A673 (cell line): ENCODE measurements around the gene NEU4. TPM values are rescaled to one million over a fixed set of nuclear protein-coding genes. Genes with fewer than 3 reads are reported as not detected.

Source experiments
- BruUV-seq: library from RNA; stranded (reverse); fragments of 400-500 nt; replicated peaks from 2 replicates; lab custom pipeline; 2021; lab: Mats Ljungman, UMichigan
- CTCF ChIA-PET: fragments of 300-600 bp; sonication (Branson Sonifier 250); formaldehyde crosslinking; loops from one replicate; lab custom pipeline; 2022; ENCODE audit warnings: antibody characterized with exemption; lab: Charles Lee
- POLR2A ChIA-PET: fragments of 300-600 bp; sonication (Branson Sonifier 250); formaldehyde crosslinking; loops from one replicate; lab custom pipeline; 2022; ENCODE audit warnings: antibody characterized with exemption; ENCODE audit not compliant: low non-redundant PET; lab: Charles Lee
- DNase-seq: peaks from one replicate; pipeline ENCODE4 v3.0.0-alpha.2; 2015; ENCODE audit warnings: low spot score
- H3K27ac ChIP-seq: fragments of 200-600 bp; sonication (generic); 2 replicates; pipeline ENCODE4 v1.5.1; 2016; ENCODE audit warnings: mixed run types, low read depth, mild to moderate bottlenecking, mixed read lengths, antibody characterized with exemption, low read length; ENCODE audit not compliant: poor library complexity, severe bottlenecking
- H3K27me3 ChIP-seq: fragments of 200-600 bp; sonication (generic); replicated peaks from 2 replicates; pipeline ENCODE4 v1.6.1; 2017; ENCODE audit warnings: mixed run types, low read depth, mild to moderate bottlenecking, mixed read lengths, antibody characterized with exemption, low read length; ENCODE audit not compliant: insufficient read depth, poor library complexity
- H3K36me3 ChIP-seq: fragments of 200-600 bp; sonication (generic); 2 replicates; pipeline ENCODE4 v1.6.1; 2016; ENCODE audit warnings: mixed run types, mild to moderate bottlenecking, mixed read lengths, antibody characterized with exemption, low read length; ENCODE audit not compliant: insufficient read depth, poor library complexity, severe bottlenecking
- H3K4me1 ChIP-seq: fragments of 200-600 bp; sonication (generic); 2 replicates; pipeline ENCODE4 v1.6.1; 2017; ENCODE audit warnings: mixed run types, mild to moderate bottlenecking, mixed read lengths, antibody characterized with exemption, low read length; ENCODE audit not compliant: insufficient read depth, poor library complexity, severe bottlenecking
- H3K4me3 ChIP-seq: fragments of 200-600 bp; sonication (generic); 2 replicates; pipeline ENCODE4 v1.5.1; 2016; ENCODE audit warnings: low read depth, mixed run types, mild to moderate bottlenecking, mixed read lengths, low read length; ENCODE audit not compliant: poor library complexity, severe bottlenecking
- H3K9me3 ChIP-seq: fragments of 200-600 bp; sonication (generic); 2 replicates; pipeline ENCODE4 v1.6.1; 2016; ENCODE audit warnings: mixed run types, low read depth, mild to moderate bottlenecking, mixed read lengths, antibody characterized with exemption, low read length; ENCODE audit not compliant: poor library complexity, severe bottlenecking
- CTCF ChIP-seq: fragments of 300-800, 200-600 bp; sonication (generic); conservative IDR thresholded peaks from 2 replicates; pipeline ENCODE4 v1.5.1; 2017; ENCODE audit warnings: low read depth, mild to moderate bottlenecking, antibody characterized with exemption, low read length, moderate library complexity, mixed read lengths
- EZH2 ChIP-seq: fragments of 200-600 bp; sonication (generic); IDR thresholded peaks from 2 replicates; pipeline ENCODE4 v1.6.1; 2017; ENCODE audit warnings: borderline replicate concordance, low read depth, mild to moderate bottlenecking, mixed read lengths, antibody characterized with exemption, low read length; ENCODE audit not compliant: poor library complexity, severe bottlenecking
- intact Hi-C: fragments of 100-400 bp; cut with micrococcal nuclease; formaldehyde crosslinking; loops from one replicate; pipeline ENCODE4 v1.10.0; 2022; ENCODE audit not compliant: unreplicated experiment
- total RNA-seq: library from RNA; stranded (reverse); gene quantifications from 2 replicates; pipeline ENCODE4 v1.2.3, GENCODE V29; 2021

Gene NEU4
- total RNA-seq, 1 experiment from 2014 or later = 48.4 TPM

GRCh38 chr2:241809383-241810306, 652 bp downstream of the NEU4 start:
- no peaks in the 10 kb centered on the region for H3K9me3 ChIP-seq
- intact Hi-C loops = loop anchor here (5.0 kb wide), 1 partner anchor 53 kb away; no protein-coding TSS in a partner anchor
- no peak for DNase-seq
- H3K27ac ChIP-seq = peak overlapping the region; percentile 100
- H3K4me1 ChIP-seq = peaks cover 63% of the 10 kb centered on the region
- no TSS peak for BruUV-seq
- no peaks in the 10 kb centered on the region for H3K27me3 ChIP-seq
- POLR2A ChIA-PET = no interaction called here
- TF ChIP-seq EZH2 = no peak
- TF ChIP-seq CTCF = no peak
- H3K4me3 ChIP-seq = peak overlapping the region; percentile 27
- H3K36me3 ChIP-seq = no peaks in the 10 kb centered on the region
- CTCF ChIA-PET = interaction anchor here (0.6 kb wide), 1 partner anchor 214 kb away, joined by 5 read pairs; no protein-coding TSS in a partner anchor

- CTCF ChIA-PET = no interaction called here
- peak overlapping the region; percentile 100 for H3K27ac ChIP-seq
These were observed 1.6 kb downstream of the NEU4 start for GRCh38 chr2:241810307-241811200.

More at GRCh38 chr2:241810307-241811200, 1.6 kb downstream of the NEU4 start:
- POLR2A ChIA-PET = interaction anchor here (0.5 kb wide), 1 partner anchor 40 kb away, joined by 4 read pairs; no protein-coding TSS in a partner anchor
- Histone ChIP-seq H3K9me3 (no peaks in the 10 kb centered on the region), H3K36me3 (no peaks in the 10 kb centered on the region), H3K4me1 (peaks cover 65% of the 10 kb centered on the region), H3K27me3 (no peaks in the 10 kb centered on the region), H3K4me3 (peak overlapping the region; percentile 27)
- BruUV-seq = no TSS peak
- DNase-seq = no peak
- intact Hi-C loops = loop anchor here (5.0 kb wide), 1 partner anchor 52 kb away; no protein-coding TSS in a partner anchor
- TF ChIP-seq EZH2 (no peak), CTCF (no peak)
